Natural killer cell treated with Interleukin-12 subunit alpha and Interleukin-12 subunit beta and Interleukin-15 and Interleukin-18, amount 100 ng/mL, for 72 hours (primary cell): ENCODE results near the gene CNBD2. TPM values are rescaled to one million over a fixed set of nuclear protein-coding genes. Genes with fewer than 3 reads are reported as not detected.
"Not testable (repeated sequence)": the region's sequence is repeated elsewhere in the genome, so short reads cannot be mapped to it uniquely, and the experiment has no call there.

Experiments
- ATAC-seq, 2 donors: fragments of 150-1000 bp; cut with Tn5 transposase in 1 of 2; sonication (Bioruptor Pico), chemical (Tn5 transposase) in 1 of 2; 2 replicates each; pipeline ENCODE4 v1.10.0; 2021
- DNase-seq: peaks from one replicate; pipeline ENCODE4 v3.0.0; 2022; ENCODE audit warnings: low spot score
- H3K27ac Mint-ChIP-seq, 2 donors: 1 replicate in 1 of 2; 2 replicates in 1 of 2; pipeline ENCODE4 v1.8.0; 2022; ENCODE audit warnings: mixed read lengths in 2 of 2, mild to moderate bottlenecking in 1 of 2, moderate library complexity in 1 of 2
- H3K27me3 Mint-ChIP-seq, 2 donors: 1 replicate in 1 of 2; 2 replicates in 1 of 2; pipeline ENCODE4 v1.8.0; 2022; ENCODE audit warnings: mixed read lengths in 2 of 2
- H3K36me3 Mint-ChIP-seq: one replicate; pipeline ENCODE4 v1.8.0; 2022; ENCODE audit warnings: mixed read lengths
- H3K4me1 Mint-ChIP-seq, 2 donors: 1 replicate in 1 of 2; 2 replicates in 1 of 2; pipeline ENCODE4 v1.8.0; 2022; ENCODE audit warnings: low read depth in 2 of 2, mixed read lengths in 2 of 2, mild to moderate bottlenecking in 1 of 2
- H3K4me3 Mint-ChIP-seq: one replicate; pipeline ENCODE4 v1.8.0; 2022; ENCODE audit warnings: mixed read lengths
- H3K9me3 Mint-ChIP-seq: 2 replicates; pipeline ENCODE4 v1.8.0; 2022; ENCODE audit warnings: mixed read lengths
- total RNA-seq, 2 donors: library from RNA; stranded (reverse); gene quantifications; one replicate each; pipeline ENCODE4 v1.2.3, GENCODE V29; 2022

The CNBD2 gene
- total RNA-seq, 2 donors from 2014 or later, result 4.8 to 6.8 TPM

DNA sequence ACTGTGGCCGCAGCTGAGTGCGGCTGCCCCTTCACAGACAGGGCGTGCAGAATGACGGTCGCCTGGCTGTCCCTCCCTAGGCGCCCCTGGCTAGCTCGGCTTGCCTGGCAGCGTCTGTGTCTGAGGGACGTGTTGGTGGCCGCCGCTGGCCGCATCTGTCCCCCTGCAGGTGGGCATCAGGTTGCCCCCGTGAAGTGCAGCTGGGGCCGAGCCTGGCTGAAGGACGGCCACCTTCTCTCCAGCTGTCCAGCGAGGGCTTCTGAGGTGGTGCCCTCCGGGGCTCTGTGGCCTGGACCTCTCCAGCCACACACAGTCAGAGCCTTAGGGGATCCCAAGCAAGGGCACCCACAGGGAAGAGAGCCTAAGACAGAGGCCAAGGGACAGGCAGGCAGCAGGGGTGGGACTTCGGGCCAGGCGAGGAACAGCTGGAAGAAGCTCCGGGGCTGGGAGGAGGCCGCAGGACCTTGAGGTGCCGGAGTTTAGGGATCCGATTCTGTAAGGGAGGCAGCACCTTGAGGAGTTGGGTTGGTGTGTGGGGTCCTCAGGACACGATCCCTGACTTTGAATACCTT, 97.1 kb downstream of the CNBD2 start:
- no peak for DNase-seq
- Mint-ChIP-seq H3K4me3 (peak overlapping the region; percentile 85), H3K36me3 (no peaks in the 10 kb centered on the region), H3K4me1 (peaks cover 0 to 9% of the 10 kb centered on the region in 2 donors), H3K27ac (peak overlapping the region; percentile 48 to 76), H3K9me3 (no peaks in the 10 kb centered on the region), H3K27me3 (no peaks in the 10 kb centered on the region)
- ATAC-seq, result no peak

DNA sequence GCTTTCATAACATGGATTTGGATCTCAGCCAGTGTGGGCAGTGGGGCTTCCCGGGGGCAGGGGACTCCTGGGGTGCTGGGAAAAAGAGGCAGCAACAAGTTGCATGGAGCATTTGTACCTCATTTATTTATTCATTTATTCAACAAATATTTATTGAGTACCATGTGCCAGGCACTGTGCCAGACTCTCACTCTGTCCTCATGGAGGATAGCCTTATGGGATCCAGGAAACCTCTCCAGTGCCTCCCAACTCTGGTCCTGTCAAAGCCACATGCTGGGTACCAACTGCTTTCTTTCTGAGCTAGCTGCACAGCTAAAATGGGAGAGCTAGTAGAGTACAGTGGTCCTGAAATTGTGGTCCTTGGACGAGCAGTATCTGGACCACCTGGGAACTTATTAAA, 98.4 kb downstream of the CNBD2 start:
- ATAC-seq (no peak), DNase-seq (no peak)
- H3K9me3 Mint-ChIP-seq, result no peaks in the 10 kb centered on the region
- H3K4me3 Mint-ChIP-seq, result no peak overlapping the region
- H3K27ac Mint-ChIP-seq, result no peak overlapping the region
- H3K27me3 Mint-ChIP-seq, result peaks cover 2 to 4% of the 10 kb centered on the region in 2 donors
- H3K4me1 Mint-ChIP-seq, result peaks cover 0 to 9% of the 10 kb centered on the region in 2 donors
- no peaks in the 10 kb centered on the region for H3K36me3 Mint-ChIP-seq

DNA sequence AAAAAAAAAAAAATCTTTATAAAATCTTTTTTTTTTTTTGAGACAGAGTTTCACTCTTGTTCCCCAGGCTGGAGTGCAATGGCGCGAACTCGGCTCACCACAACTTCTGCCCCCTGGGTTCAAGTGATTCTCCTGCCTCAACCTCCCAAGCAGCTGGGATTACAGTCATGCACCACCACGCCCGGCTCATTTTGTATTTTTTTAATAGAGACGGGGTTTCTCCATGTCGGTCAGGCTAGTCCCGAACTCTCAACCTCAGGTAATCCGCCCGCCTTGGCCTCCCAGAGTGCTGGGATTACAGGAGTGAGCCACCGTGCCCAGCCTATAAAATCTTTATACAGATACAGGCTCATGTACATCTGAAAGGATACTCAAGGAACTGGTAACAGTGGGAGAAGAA, 100.1 kb downstream of the CNBD2 start:
- not testable (repeated sequence) for H3K9me3 Mint-ChIP-seq, H3K27ac Mint-ChIP-seq, H3K4me1 Mint-ChIP-seq, H3K4me3 Mint-ChIP-seq, DNase-seq, ATAC-seq, H3K36me3 Mint-ChIP-seq
- H3K27me3 Mint-ChIP-seq, result peaks cover 5 to 19% of the 10 kb centered on the region in 2 donors

DNA sequence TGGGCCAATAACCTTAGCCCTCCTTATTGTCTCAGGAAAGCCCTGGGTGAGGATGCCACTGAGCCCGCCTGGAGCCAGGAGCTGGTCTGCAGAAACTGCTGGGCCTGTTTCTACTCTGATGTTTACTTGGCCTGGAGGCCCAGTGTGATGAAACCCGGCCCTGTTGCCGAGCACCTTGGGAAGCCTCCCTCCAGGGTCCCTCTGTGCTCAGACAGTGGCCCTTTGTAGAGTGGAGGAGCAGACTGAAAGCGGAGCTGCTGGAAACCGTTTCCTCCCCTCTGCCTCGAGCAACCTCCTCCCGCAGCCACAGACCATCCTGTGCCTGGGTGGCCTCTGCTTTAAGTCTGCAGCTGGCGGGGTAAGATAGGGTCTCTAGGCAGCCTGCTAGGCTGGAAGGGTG, 102.1 kb downstream of the CNBD2 start:
- Mint-ChIP-seq H3K36me3 (no peaks in the 10 kb centered on the region), H3K4me3 (no peak overlapping the region), H3K9me3 (no peaks in the 10 kb centered on the region), H3K4me1 (peaks cover 0 to 1% of the 10 kb centered on the region in 2 donors), H3K27me3 (peaks cover 5 to 20% of the 10 kb centered on the region in 2 donors), H3K27ac (no peak overlapping the region)
- no peak for DNase-seq
- ATAC-seq, result no peak

DNA sequence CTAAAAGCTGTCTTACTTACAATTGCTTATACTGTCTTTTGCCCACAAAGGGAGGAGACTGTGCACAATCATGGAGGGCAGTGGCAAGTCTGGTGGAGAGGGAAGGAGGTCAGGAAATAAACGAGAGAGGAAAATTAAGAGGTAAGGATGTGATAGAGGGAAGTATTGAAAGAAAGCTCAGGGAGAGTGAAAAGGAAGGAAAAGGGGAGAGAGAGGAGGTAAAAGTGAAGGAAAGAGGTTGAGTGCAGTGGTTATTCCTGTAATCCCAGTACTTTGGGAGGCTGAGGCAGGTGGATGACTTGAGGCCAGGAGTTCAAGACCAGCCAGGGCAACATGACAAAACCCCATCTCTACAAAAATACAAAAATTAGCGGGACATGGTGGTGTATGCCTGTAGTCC, 103.5 kb downstream of the CNBD2 start:
- ATAC-seq, result no peak
- Mint-ChIP-seq H3K4me3 (no peak overlapping the region), H3K9me3 (no peaks in the 10 kb centered on the region), H3K36me3 (no peaks in the 10 kb centered on the region), H3K27ac (no peak overlapping the region), H3K27me3 (peaks cover 8 to 30% of the 10 kb centered on the region in 2 donors), H3K4me1 (no peaks in the 10 kb centered on the region)
- no peak for DNase-seq

DNA sequence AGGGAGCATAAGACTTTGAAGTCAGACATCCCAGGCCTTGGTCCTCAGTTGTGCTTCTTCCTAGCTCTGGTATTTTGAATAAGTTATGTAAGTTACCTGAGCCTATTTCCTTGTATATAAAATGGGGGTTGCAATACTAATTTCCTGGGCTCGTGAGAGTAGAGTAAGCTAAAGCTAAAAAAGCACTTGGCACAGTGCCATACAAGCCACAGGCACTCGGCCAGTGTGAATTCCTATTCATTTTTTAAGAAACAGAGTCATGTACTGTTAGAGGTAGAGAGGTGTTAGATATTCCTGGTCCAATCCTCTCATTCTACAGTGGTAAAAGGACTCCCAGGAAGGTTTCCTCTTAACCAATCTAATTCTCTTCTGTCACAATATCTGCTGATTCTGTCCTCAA, 106.6 kb downstream of the CNBD2 start:
- Mint-ChIP-seq H3K4me3 (no peak overlapping the region), H3K9me3 (no peaks in the 10 kb centered on the region), H3K36me3 (no peaks in the 10 kb centered on the region), H3K27ac (no peak overlapping the region), H3K4me1 (peaks cover 3 to 5% of the 10 kb centered on the region in 2 donors), H3K27me3 (peaks cover 14 to 30% of the 10 kb centered on the region in 2 donors)
- DNase-seq (no peak), ATAC-seq (no peak)

DNA sequence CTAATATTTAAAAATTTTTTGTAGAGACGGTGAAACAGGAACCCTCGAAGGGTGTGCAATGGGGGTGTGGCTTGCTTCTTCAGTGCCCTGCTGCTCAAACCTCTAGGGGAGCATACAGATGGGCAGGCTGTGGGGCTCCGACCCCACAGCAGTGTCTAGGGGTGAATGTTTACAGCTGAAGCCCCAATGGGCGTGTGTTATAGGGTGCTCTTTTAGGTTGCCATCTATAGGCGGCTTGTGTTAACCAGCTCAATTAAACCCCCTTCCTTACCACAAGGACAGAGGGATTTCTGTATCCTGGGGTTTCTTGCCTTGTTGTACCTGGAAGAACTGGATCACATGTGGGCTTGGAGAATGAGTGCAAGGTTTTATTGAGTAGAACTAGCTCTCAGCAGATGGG, 109.4 kb downstream of the CNBD2 start:
- not testable (repeated sequence) for H3K27ac Mint-ChIP-seq, H3K4me1 Mint-ChIP-seq, H3K9me3 Mint-ChIP-seq, ATAC-seq, H3K4me3 Mint-ChIP-seq, H3K36me3 Mint-ChIP-seq, DNase-seq
- peaks cover 9 to 19% of the 10 kb centered on the region in 2 donors for H3K27me3 Mint-ChIP-seq

DNA sequence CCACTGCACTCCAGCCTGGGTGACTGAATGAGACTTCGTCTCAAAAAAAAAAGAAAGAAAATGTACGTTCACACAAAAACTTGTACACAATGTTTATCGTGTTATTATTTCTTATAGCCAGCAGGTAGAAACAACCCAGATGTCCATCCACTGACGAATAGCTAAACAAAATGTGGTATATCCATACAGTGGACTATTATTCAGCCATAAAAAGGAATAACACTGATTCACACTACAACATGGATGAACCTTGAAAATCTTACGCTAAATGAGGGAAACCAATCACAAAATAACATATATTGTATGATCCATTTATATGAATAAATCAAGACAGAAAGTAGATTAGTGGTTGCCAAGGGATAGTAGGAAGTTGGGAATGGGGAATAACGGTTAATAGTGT, 111.1 kb downstream of the CNBD2 start:
- ATAC-seq (no peak), DNase-seq (no peak)
- Mint-ChIP-seq H3K36me3 (no peaks in the 10 kb centered on the region), H3K27ac (no peak overlapping the region), H3K4me1 (peaks cover 3 to 6% of the 10 kb centered on the region in 2 donors), H3K4me3 (no peak overlapping the region), H3K9me3 (no peaks in the 10 kb centered on the region), H3K27me3 (peaks cover 10 to 18% of the 10 kb centered on the region in 2 donors)

DNA sequence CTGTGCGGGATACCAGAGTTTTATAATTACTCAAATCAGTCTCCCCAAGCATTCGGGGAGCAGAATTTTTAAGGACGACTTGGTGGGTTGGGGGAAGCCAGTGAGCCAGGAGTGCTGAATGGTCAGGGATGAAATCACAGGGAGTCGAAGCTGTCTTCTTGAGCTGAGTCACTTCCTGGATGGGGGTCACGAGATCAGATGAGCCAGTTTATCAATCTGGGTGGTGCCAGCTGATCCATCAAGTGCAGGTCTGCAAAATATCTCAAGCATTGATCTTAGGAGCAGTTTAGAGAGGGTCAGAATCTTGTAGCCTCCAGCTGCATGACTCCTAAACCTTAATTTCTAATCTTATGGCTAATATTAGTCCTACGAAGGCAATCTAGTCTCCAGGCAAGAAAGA, 111.6 kb downstream of the CNBD2 start:
- peaks cover 11 to 21% of the 10 kb centered on the region in 2 donors for H3K27me3 Mint-ChIP-seq
- not testable (repeated sequence) for ATAC-seq, H3K4me1 Mint-ChIP-seq, H3K36me3 Mint-ChIP-seq, H3K4me3 Mint-ChIP-seq, DNase-seq, H3K27ac Mint-ChIP-seq, H3K9me3 Mint-ChIP-seq

Other genes starting within 250 kb of the CNBD2 start
- gene RBM39, start 226.3 kb upstream of the CNBD2 start, total RNA-seq, result 100 to 1,000 TPM; 404 to 438 TPM
- gene PHF20, start 196.6 kb upstream of the CNBD2 start, total RNA-seq, result 10 to 100 TPM; 60.4 to 88.6 TPM
- gene SCAND1, start 14.1 kb upstream of the CNBD2 start, total RNA-seq, result 10 to 100 TPM; 44.8 to 55.4 TPM
- gene EPB41L1, start 186.2 kb downstream of the CNBD2 start, total RNA-seq, result under 1 TPM in 1 of 2 donors, not detected in 1; 0.21 TPM